Endothelial cell of umbilical vein (primary cell): ENCODE measurements around the gene THTPA. TPM values are rescaled to one million over a fixed set of nuclear protein-coding genes. Genes with fewer than 3 reads are reported as not detected.
A peak's percentile ranks its signal among the peaks of the same experiment; 100 is the strongest.

Source experiments
- BruUV-seq: library from RNA; stranded (reverse); fragments of 400-500 nt; replicated peaks from 2 replicates; lab custom pipeline; 2021; lab: Mats Ljungman, UMichigan
- CTCF ChIA-PET: fragments of 300-600, 350-600 bp; sonication (Branson Sonifier 250); formaldehyde crosslinking; loops from one replicate; lab custom pipeline; 2021; ENCODE audit warnings: antibody characterized with exemption, inconsistent platforms; lab: Charles Lee
- POLR2A ChIA-PET: fragments of 300-600, 350-600 bp; sonication (Branson Sonifier 250); formaldehyde crosslinking; loops from one replicate; lab custom pipeline; 2021; ENCODE audit warnings: antibody characterized with exemption, inconsistent platforms; lab: Charles Lee
- DNase-seq: peaks from one replicate; pipeline ENCODE4 v3.0.0-alpha.2; 2011; ENCODE audit warnings: low read depth, low spot score
- FAIRE-seq: peaks from 2 replicates; lab custom pipeline; 2011; peaks lifted over from hg19 to GRCh38; lab: Jason Lieb, UNC
- H2AFZ ChIP-seq: 2 replicates; pipeline ENCODE4 v1.6.0; 2012; ENCODE audit warnings: low read depth, low read length, control low read depth, inconsistent platforms
- H3K27ac ChIP-seq: 2 replicates; pipeline ENCODE4 v1.5.1; 2011; ENCODE audit warnings: low read depth, mild to moderate bottlenecking, control low read depth, low read length, moderate library complexity; ENCODE audit not compliant: insufficient read depth
- H3K27me3 ChIP-seq, 2 experiments: 2 replicates each; pipeline versions ENCODE4 v1.6.0 to v1.6.1; 2011; ENCODE audit warnings: low read length in 2 of 2, mixed read lengths in 1 of 2; ENCODE audit not compliant: control insufficient read depth in 2 of 2, insufficient read depth in 2 of 2
- H3K36me3 ChIP-seq, 2 experiments: 2 replicates in 1 of 2; 3 replicates in 1 of 2; pipeline ENCODE4 v1.5.1; 2011; ENCODE audit warnings: low read length in 2 of 2, mild to moderate bottlenecking in 1 of 2, moderate library complexity in 1 of 2; ENCODE audit not compliant: control insufficient read depth in 2 of 2, insufficient read depth in 2 of 2; ENCODE audit errors: extremely low read depth in 1 of 2
- H3K4me1 ChIP-seq: 3 replicates; pipeline ENCODE4 v1.5.1; 2011; ENCODE audit warnings: mild to moderate bottlenecking, low read length; ENCODE audit not compliant: control insufficient read depth, insufficient read depth; ENCODE audit errors: extremely low read depth
- H3K4me2 ChIP-seq: 2 replicates; pipeline ENCODE4 v1.6.1; 2011; ENCODE audit warnings: low read length, control low read depth, mixed read lengths; ENCODE audit not compliant: insufficient read depth
- H3K4me3 ChIP-seq, 3 experiments: fragments of 200-600 bp in 1 of 3; sonication (generic), shearing (Covaris generic) in 1 of 3; replicated peaks in 1 of 3; 2 replicates each; pipeline ENCODE4 v1.5.1; 2011 to 2016; ENCODE audit warnings: control low read depth in 3 of 3, low read length in 3 of 3, mild to moderate bottlenecking in 2 of 3, inconsistent platforms in 1 of 3, low read depth in 1 of 3, moderate library complexity in 1 of 3; ENCODE audit not compliant: insufficient read depth in 1 of 3
- H3K79me2 ChIP-seq: 2 replicates; pipeline ENCODE4 v1.6.0; 2012; ENCODE audit warnings: low read length, inconsistent platforms; ENCODE audit not compliant: control insufficient read depth, insufficient read depth
- H3K9ac ChIP-seq: replicated peaks from 2 replicates; pipeline ENCODE3; 2011; ENCODE audit warnings: low read length, control low read depth; ENCODE audit not compliant: insufficient read depth; ENCODE audit errors: extremely low read depth
- H3K9me1 ChIP-seq: replicated peaks from 3 replicates; pipeline ENCODE4 v1.6.0; 2011; ENCODE audit warnings: mild to moderate bottlenecking, low read length; ENCODE audit not compliant: control insufficient read depth, insufficient read depth; ENCODE audit errors: extremely low read depth
- H3K9me3 ChIP-seq: replicated peaks from 2 replicates; pipeline ENCODE4 v1.5.1; 2012; ENCODE audit warnings: low read length, inconsistent platforms; ENCODE audit not compliant: control insufficient read depth, insufficient read depth
- H4K20me1 ChIP-seq: replicated peaks from 2 replicates; pipeline ENCODE3; 2011; ENCODE audit warnings: mild to moderate bottlenecking, low read length; ENCODE audit not compliant: control insufficient read depth, insufficient read depth; ENCODE audit errors: extremely low read depth
- CTCF ChIP-seq, 2 donors: IDR thresholded peaks; 1 replicate in 1 of 2; 2 replicates in 1 of 2; pipeline ENCODE4 v1.5.1; 2011; ENCODE audit warnings: low read length in 2 of 2, mild to moderate bottlenecking in 2 of 2, moderate library complexity in 2 of 2, control low read depth in 1 of 2, inconsistent platforms in 1 of 2, low read depth in 1 of 2; ENCODE audit not compliant: insufficient read depth in 1 of 2; ENCODE audit errors: extremely low read depth in 1 of 2
- JUN ChIP-seq: IDR thresholded peaks from 2 replicates; pipeline ENCODE4 v1.6.1; 2011; ENCODE audit warnings: borderline replicate concordance, low read depth; ENCODE audit not compliant: insufficient read length, insufficient read depth
- dilution Hi-C: fragments of 300-500 bp; cut with MboI; formaldehyde crosslinking; loops from one replicate; pipeline ENCODE4 v1.15.0; 2019; ENCODE audit warnings: low sequenced_read_pairs; ENCODE audit not compliant: extremely low pct_ligation_motif_present
- intact Hi-C: fragments of 100-400 bp; cut with micrococcal nuclease; formaldehyde crosslinking; loops from one replicate; pipeline ENCODE4 v1.10.0; 2022
- polyA plus RNA-seq, 4 experiments: library from polyadenylated mRNA; depleted of rRNA in 3 of 4; stranded (reverse) in 3 of 4; unstranded in 1 of 4; fragments of >200 nt; gene quantifications; 2 replicates each; pipeline versions ENCODE4 v1.2.1 to v1.2.3, GENCODE V29; 2011 to 2012; ENCODE audit warnings: missing spikeins in 1 of 4
- total RNA-seq: library from RNA; stranded (reverse); gene quantifications from 2 replicates; pipeline ENCODE4 v1.2.3, GENCODE V29; 2021

Gene THTPA
- total and polyA plus RNA-seq, 2 donors (not counting 3 experiments of a cell fraction or from before 2014, with no cell fraction given): 10.8 to 12.5 TPM

- CTCF ChIA-PET: interaction anchor here (0.7 to 1.9 kb wide), 5 partner anchors 9 to 342 kb away, joined by 3 to 8 read pairs (median 5); no protein-coding TSS in a partner anchor
- H3K9me1 ChIP-seq: no peaks in the 10 kb centered on the region
These were observed 12.7 kb downstream of the THTPA start for GRCh38 chr14:23568600-23569331.

More at GRCh38 chr14:23568600-23569331, 12.7 kb downstream of the THTPA start:
- Histone ChIP-seq H3K4me1 (peaks cover 4% of the 10 kb centered on the region), H3K4me2 (no peak overlapping the region), H2AFZ (no peak overlapping the region), H3K79me2 (no peaks in the 10 kb centered on the region), H4K20me1 (no peaks in the 10 kb centered on the region), H3K27ac (no peak overlapping the region), H3K4me3 (no peak overlapping the region), H3K36me3 (no peaks in the 10 kb centered on the region), H3K9ac (no peak overlapping the region), H3K27me3 (peaks cover 6 to 11% of the 10 kb centered on the region in 2 experiments), H3K9me3 (no peaks in the 10 kb centered on the region)
- dilution Hi-C loops (no loop called here), intact Hi-C loops (no loop called here)
- peak; percentile 32 to 53 for TF ChIP-seq CTCF (IDR thresholded peaks at IDR 0.05; ENCODE audit: extremely low read depth in 1 of 2, insufficient read depth in 1 of 2, low read depth in 1 of 2, low read length in 2 of 2)
- no peak for TF ChIP-seq JUN
- FAIRE-seq (no peak), DNase-seq (no peak)
- BruUV-seq: no TSS peak
- POLR2A ChIA-PET: no interaction called here
